ENCODE measurements around the gene MRTFA.

DNA sequence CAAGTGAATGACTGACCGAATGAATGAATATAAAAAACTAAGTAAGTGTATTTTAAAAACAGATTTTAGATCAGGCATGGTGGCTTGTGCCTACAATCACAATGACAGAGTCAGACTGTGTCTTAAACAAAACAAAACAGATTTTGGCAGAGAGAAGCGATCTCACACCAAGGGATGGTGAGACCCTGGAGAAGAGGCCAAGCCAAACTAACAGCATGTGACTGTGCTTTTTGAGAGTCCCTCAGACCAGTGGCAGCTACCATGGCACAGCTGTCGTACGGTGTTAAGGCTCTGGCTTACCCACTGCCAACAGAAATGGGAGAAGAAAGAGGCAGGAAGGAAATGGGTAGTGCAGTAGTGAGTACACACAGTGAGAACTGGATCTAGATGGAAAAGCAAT lies 205.5 kb downstream of the MRTFA start:
- no peak for TF ChIP-seq FOSL2 (IDR thresholded peaks at IDR 0.05)
- TF ChIP-seq FOSL2 (CRISPR knock-in tag; IDR thresholded peaks at IDR 0.05), result no peak
- TF ChIP-seq ZSCAN20 (CRISPR knock-in tag; IDR thresholded peaks at IDR 0.05), result no peak
- TF ChIP-seq CTCF (IDR thresholded peaks at IDR 0.05), result no peak
- no peak for TF ChIP-seq HOXB5 (CRISPR knock-in tag; IDR thresholded peaks at IDR 0.05)
- TF ChIP-seq MYC (IDR thresholded peaks at IDR 0.05; ENCODE audit: borderline replicate concordance, low read length), result no peak

Measured in A549 (cell line).